SKM-1 (cell line): Measurements from ENCODE around the gene CPLX1.
"Not testable (repeated sequence)": the region's sequence is repeated elsewhere in the genome, so short reads cannot be mapped to it uniquely, and the experiment has no call there.

Source experiments
- DNase-seq: peaks from one replicate; lab custom pipeline; 2025; ENCODE audit not compliant: unreplicated experiment; lab: John Stamatoyannopoulos, UW

The CPLX1 gene

GRCh38 chr4:821631-822030 lies 4.3 kb downstream of the CPLX1 start:
- DNase-seq = no peak

- DNase-seq = no peak
Observed at GRCh38 chr4:821181-821591, 4.7 kb downstream of the CPLX1 start.

GRCh38 chr4:820230-821172 lies 5.4 kb downstream of the CPLX1 start:
- no peak for DNase-seq

- DNase-seq = no peak
Observed at GRCh38 chr4:819401-820229, 6.3 kb downstream of the CPLX1 start.

- DNase-seq = no peak
Observed at GRCh38 chr4:818106-818921, 7.6 kb downstream of the CPLX1 start.

- no peak for DNase-seq
Observed at GRCh38 chr4:815464-816146, 10.3 kb downstream of the CPLX1 start.

- no peak for DNase-seq
Observed at GRCh38 chr4:814312-814850, 11.5 kb downstream of the CPLX1 start.

GRCh38 chr4:813900-814299 lies 12.0 kb downstream of the CPLX1 start:
- no peak for DNase-seq

- no peak for DNase-seq
Observed at GRCh38 chr4:808860-809570, 16.9 kb downstream of the CPLX1 start.

GRCh38 chr4:807792-808191 lies 18.1 kb downstream of the CPLX1 start:
- no peak for DNase-seq

GRCh38 chr4:806979-807378 lies 18.9 kb downstream of the CPLX1 start:
- DNase-seq = not testable (repeated sequence)

- DNase-seq = no peak
Observed at GRCh38 chr4:804804-805203, 21.1 kb downstream of the CPLX1 start.

GRCh38 chr4:803884-804283 lies 22.0 kb downstream of the CPLX1 start:
- DNase-seq = no peak

- no peak for DNase-seq
Observed at GRCh38 chr4:801436-802124, 24.3 kb downstream of the CPLX1 start.

GRCh38 chr4:797066-797465 lies 28.9 kb downstream of the CPLX1 start:
- no peak for DNase-seq

- DNase-seq = no peak
Observed at GRCh38 chr4:796206-796605, 29.7 kb downstream of the CPLX1 start.

- DNase-seq = no peak
Observed at GRCh38 chr4:795726-796119, 30.2 kb downstream of the CPLX1 start.

GRCh38 chr4:794900-795725 lies 30.8 kb downstream of the CPLX1 start:
- no peak for DNase-seq
